K562 (cell line): ENCODE results near the gene OPA3. TPM values are rescaled to one million over a fixed set of nuclear protein-coding genes. Genes with fewer than 3 reads are reported as not detected.

ENCODE experiments used
- ATAC-seq: fragments of 200-7000 bp; cut with Tn5 transposase; 3 replicates; pipeline ENCODE4 v1.9.1; 2020; ENCODE audit warnings: moderate library complexity
- BruUV-seq: library from RNA; stranded (reverse); fragments of 400-500 nt; replicated peaks from 2 replicates; lab custom pipeline; 2021; lab: Mats Ljungman, UMichigan
- CTCF ChIA-PET: fragments of 300-600 bp; formaldehyde crosslinking; extraction: SDS; loops from one replicate; lab custom pipeline; 2021; ENCODE audit warnings: low intra/inter-chr PET ratio; lab: Yijun Ruan, JAX
- POLR2A ChIA-PET: fragments of 300-600, 350-650 bp; sonication (Branson Sonifier 250); formaldehyde crosslinking; extraction: SDS; loops from one replicate; lab custom pipeline; 2021; ENCODE audit warnings: antibody characterized with exemption, inconsistent platforms; lab: Yijun Ruan, JAX
- DNase-seq, 4 experiments: peaks; one replicate each; pipeline versions ENCODE4 v3.0.0 to v3.0.0-alpha.2; 2011 to 2018; ENCODE audit warnings: low spot score in 3 of 4, mixed read lengths in 3 of 4; ENCODE audit errors: extremely low read depth in 1 of 4
- FAIRE-seq: peaks from 2 replicates; lab custom pipeline; 2011; peaks lifted over from hg19 to GRCh38; lab: Jason Lieb, UNC
- H2AFZ ChIP-seq: 2 replicates; pipeline ENCODE4 v1.6.0; 2011; ENCODE audit warnings: low read depth, low read length, control low read depth, inconsistent platforms
- H3K27ac ChIP-seq: fragments of 200-600 bp; 3 replicates; pipeline ENCODE4 v1.8.0; 2011; ENCODE audit warnings: low read depth, mild to moderate bottlenecking, control low read depth, inconsistent platforms, low read length, moderate library complexity, mixed read lengths; ENCODE audit errors: extremely low read depth
- H3K27me3 ChIP-seq, 2 experiments: fragments of 300-600 bp in 1 of 2; 2 replicates in 1 of 2; 3 replicates in 1 of 2; pipeline versions ENCODE4 v1.6.0 to v1.8.0; 2011; ENCODE audit warnings: inconsistent platforms in 2 of 2, low read length in 2 of 2, mild to moderate bottlenecking in 1 of 2, mixed read lengths in 1 of 2, moderate library complexity in 1 of 2; ENCODE audit not compliant: control insufficient read depth in 2 of 2, insufficient read depth in 2 of 2
- H3K36me3 ChIP-seq: fragments of 300-600 bp; 3 replicates; pipeline ENCODE4 v1.8.0; 2011; ENCODE audit warnings: mild to moderate bottlenecking, low read length, inconsistent platforms; ENCODE audit not compliant: control insufficient read depth, insufficient read depth
- H3K4me1 ChIP-seq, 2 experiments: fragments of 200-600 bp in 1 of 2; replicated peaks in 1 of 2; 2 replicates in 1 of 2; 3 replicates in 1 of 2; pipeline versions ENCODE4 v1.5.1 to v1.8.0; 2011; ENCODE audit warnings: inconsistent platforms in 2 of 2, low read length in 2 of 2, mild to moderate bottlenecking in 1 of 2, mixed read lengths in 1 of 2, moderate library complexity in 1 of 2; ENCODE audit not compliant: control insufficient read depth in 2 of 2, insufficient read depth in 2 of 2
- H3K4me2 ChIP-seq: 2 replicates; pipeline ENCODE4 v1.6.1; 2011; ENCODE audit warnings: low read length, control low read depth, inconsistent platforms, mixed read lengths; ENCODE audit not compliant: insufficient read depth
- H3K4me3 ChIP-seq: fragments of 200-600 bp; sonication (generic), shearing (Covaris generic); 2 replicates; pipeline ENCODE4 v1.5.1; 2016; ENCODE audit warnings: control low read depth, inconsistent platforms
- H3K79me2 ChIP-seq: fragments of 200-600 bp; 3 replicates; pipeline ENCODE4 v1.8.0; 2011; ENCODE audit warnings: low read length, inconsistent platforms; ENCODE audit not compliant: control insufficient read depth, insufficient read depth
- H3K9ac ChIP-seq, 2 experiments: 2 replicates each; pipeline versions ENCODE4 v1.6.0 to v1.6.1; 2011; ENCODE audit warnings: low read depth in 2 of 2, low read length in 2 of 2, control low read depth in 1 of 2, inconsistent platforms in 1 of 2, mild to moderate bottlenecking in 1 of 2, mixed read lengths in 1 of 2; ENCODE audit not compliant: insufficient read depth in 1 of 2
- H3K9me1 ChIP-seq: one replicate; pipeline ENCODE4 v1.6.0; 2011; ENCODE audit warnings: inconsistent platforms, mild to moderate bottlenecking, low read length, moderate library complexity; ENCODE audit not compliant: control insufficient read depth, insufficient read depth
- H3K9me3 ChIP-seq: replicated peaks from 2 replicates; pipeline ENCODE4 v1.5.1; 2011; ENCODE audit warnings: low read depth, low read length, inconsistent platforms; ENCODE audit not compliant: control insufficient read depth, insufficient read depth
- H4K20me1 ChIP-seq: replicated peaks from 2 replicates; pipeline ENCODE4 v1.6.1; 2011; ENCODE audit warnings: low read length, inconsistent platforms, mixed read lengths; ENCODE audit not compliant: control insufficient read depth, insufficient read depth
- HDAC1 ChIP-seq, 2 experiments: fragments of 450-650 bp; IDR thresholded peaks; 2 replicates each; pipeline ENCODE4 v1.6.1; 2016 to 2017; ENCODE audit warnings: inconsistent platforms in 1 of 2, mild to moderate bottlenecking in 1 of 2, moderate library complexity in 1 of 2
- MAFF ChIP-seq: IDR thresholded peaks from 2 replicates; pipeline ENCODE4 v1.6.1; 2012; ENCODE audit warnings: low read length, improper control_type of control experiment
- MYNN ChIP-seq, 2 experiments: sonication (generic); formaldehyde crosslinking in 1 of 2; IDR thresholded peaks; 2 replicates each; pipeline versions ENCODE4 v1.5.0 to v1.6.1; 2016 to 2020; ENCODE audit warnings: antibody characterized with exemption in 1 of 2, missing genetic modification reagents in 1 of 2
- NEUROD1 ChIP-seq: fragments of 150-350 bp; IDR thresholded peaks from 2 replicates; pipeline ENCODE4 v1.6.1; 2014; ENCODE audit warnings: borderline replicate concordance, low read length, low read depth; ENCODE audit not compliant: partially characterized antibody
- SMAD2 ChIP-seq: fragments of 150-350 bp; IDR thresholded peaks from 2 replicates; pipeline ENCODE4 v1.6.1; 2014; ENCODE audit warnings: low read depth, mild to moderate bottlenecking, low read length
- SP2 ChIP-seq: IDR thresholded peaks from 2 replicates; pipeline ENCODE4 v1.6.1; 2011; ENCODE audit warnings: mild to moderate bottlenecking, low read depth, low read length, moderate library complexity; ENCODE audit not compliant: poor library complexity, severe bottlenecking; ENCODE audit errors: extremely low read depth
- TAF1 ChIP-seq: IDR thresholded peaks from 2 replicates; pipeline ENCODE4 v1.6.1; 2011; ENCODE audit warnings: mild to moderate bottlenecking, low read length, moderate library complexity; ENCODE audit not compliant: insufficient read depth, control insufficient read depth, severe bottlenecking; ENCODE audit errors: extremely low read depth
- XRCC5 ChIP-seq: fragments of 200-400 bp; formaldehyde crosslinking; IDR thresholded peaks from 2 replicates; pipeline ENCODE4 v1.6.1; 2017; ENCODE audit warnings: low read depth, mild to moderate bottlenecking, low read length
- ZBTB11 ChIP-seq, 3 experiments: fragments of 200-800 bp in 1 of 3; fragments of 250-450 bp in 1 of 3; fragments of 450-650 bp in 1 of 3; sonication (Bioruptor Pico) in 1 of 3; sonication (Bioruptor generic) in 1 of 3; formaldehyde crosslinking in 1 of 3; IDR thresholded peaks; 2 replicates each; pipeline versions ENCODE4 v1.6.1 to v1.8.0; 2016 to 2022; ENCODE audit warnings: mild to moderate bottlenecking in 2 of 3, missing genetic modification characterization in 2 of 3, missing compliant biosample characterization in 1 of 3, moderate library complexity in 1 of 3
- ZBTB34 ChIP-seq: fragments of 250-450 bp; sonication (Bioruptor Pico); IDR thresholded peaks from 2 replicates; pipeline ENCODE4 v1.8.0; 2021; ENCODE audit warnings: mild to moderate bottlenecking, moderate library complexity
- WGBS: fragments of 100-300 bp; shearing (Covaris generic); methylation state at CpG from one replicate; pipeline ENCODE4 v1.1.6; 2016; ENCODE audit warnings: low coverage, mixed read lengths; ENCODE audit not compliant: insufficient coverage; ENCODE audit errors: missing lambda C conversion rate; 5-methylcytosine and 5-hydroxymethylcytosine counted together
- in situ Hi-C: fragments of 300-500 bp; cut with MboI; formaldehyde crosslinking; loops from 4 replicates; pipeline ENCODE4 v1.15.0; 2018; ENCODE audit warnings: inconsistent platforms, mixed read lengths
- intact Hi-C: fragments of 100-400 bp; cut with micrococcal nuclease; formaldehyde crosslinking; loops from 2 replicates; pipeline ENCODE4 v1.14.2; 2022
- polyA plus RNA-seq, 8 experiments: library from polyadenylated mRNA; depleted of rRNA in 4 of 8; stranded (reverse) in 5 of 8; unstranded in 3 of 8; fragments of >200 nt; fragmentation: Nextera tagmentation in 2 of 8; fragmentation: Illumina TruSeq in 1 of 8; extraction: Ambion mirVana in 2 of 8; extraction: Trizol in 1 of 8; gene quantifications; 2 replicates each; pipeline versions ENCODE4 v1.2.1 to v1.2.3, GENCODE V29; 2011 to 2014; ENCODE audit warnings: inconsistent platforms in 1 of 8, missing spikeins in 1 of 8
- total RNA-seq, 7 experiments: library from RNA; depleted of rRNA in 6 of 7; stranded (reverse); fragments of >200 nt in 6 of 7; fragmentation: Illumina TruSeq in 2 of 7; extraction: Trizol in 2 of 7; gene quantifications; 2 replicates each; pipeline versions ENCODE4 v1.2.1 to v1.2.3, GENCODE V29; 2011 to 2021; ENCODE audit warnings: low replicate concordance in 1 of 7
- TF ChIP-seq, protein P1 (sequence below): sonication (generic); formaldehyde crosslinking; IDR thresholded peaks from 2 replicates; pipeline ENCODE4 v1.8.0; 2022; ENCODE audit warnings: missing genetic modification reagents, mild to moderate bottlenecking, borderline replicate concordance
- TF ChIP-seq, protein P2 (sequence below), 2 experiments: IDR thresholded peaks; 2 replicates each; pipeline ENCODE4 v1.6.1; 2012; ENCODE audit warnings: improper control_type of control experiment in 2 of 2, low read depth in 2 of 2, low read length in 2 of 2, borderline replicate concordance in 1 of 2

Gene OPA3
- total and polyA plus RNA-seq, 9 of the 15 experiments (the other 6 are each of a cell fraction or from before 2014, with no cell fraction given), result 1.4 to 18.8 (median 9.0) TPM

GRCh38 chr19:45527731-45528130 is 56.9 kb downstream of the OPA3 start:
- no peak overlapping the region for H3K4me2 ChIP-seq
- BruUV-seq, result TSS peak; percentile 21
- TF ChIP-seq XRCC5 (no peak), NEUROD1 (no peak), MYNN (IDR thresholded peaks at IDR 0.05) (no peak), MYNN (CRISPR knock-in tag; IDR thresholded peaks at IDR 0.05) (no peak), MAFF (0 out of 2 replicates have a peak, but pooled peaks have one; percentile 23), SMAD2 (no peak), HDAC1 (IDR thresholded peaks at IDR 0.05) (no peak), ZBTB11 (CRISPR knock-in tag; IDR thresholded peaks at IDR 0.05) (0 out of 6 replicates have a peak, but pooled peaks of 1 of the 3 experiments have one; percentile 29), SP2 (no peak), ZBTB34 (CRISPR knock-in tag) (no peak), TAF1 (no peak)
- TF ChIP-seq, protein P1, sequence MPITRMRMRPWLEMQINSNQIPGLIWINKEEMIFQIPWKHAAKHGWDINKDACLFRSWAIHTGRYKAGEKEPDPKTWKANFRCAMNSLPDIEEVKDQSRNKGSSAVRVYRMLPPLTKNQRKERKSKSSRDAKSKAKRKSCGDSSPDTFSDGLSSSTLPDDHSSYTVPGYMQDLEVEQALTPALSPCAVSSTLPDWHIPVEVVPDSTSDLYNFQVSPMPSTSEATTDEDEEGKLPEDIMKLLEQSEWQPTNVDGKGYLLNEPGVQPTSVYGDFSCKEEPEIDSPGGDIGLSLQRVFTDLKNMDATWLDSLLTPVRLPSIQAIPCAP, result no peak
- TF ChIP-seq, protein P2, sequence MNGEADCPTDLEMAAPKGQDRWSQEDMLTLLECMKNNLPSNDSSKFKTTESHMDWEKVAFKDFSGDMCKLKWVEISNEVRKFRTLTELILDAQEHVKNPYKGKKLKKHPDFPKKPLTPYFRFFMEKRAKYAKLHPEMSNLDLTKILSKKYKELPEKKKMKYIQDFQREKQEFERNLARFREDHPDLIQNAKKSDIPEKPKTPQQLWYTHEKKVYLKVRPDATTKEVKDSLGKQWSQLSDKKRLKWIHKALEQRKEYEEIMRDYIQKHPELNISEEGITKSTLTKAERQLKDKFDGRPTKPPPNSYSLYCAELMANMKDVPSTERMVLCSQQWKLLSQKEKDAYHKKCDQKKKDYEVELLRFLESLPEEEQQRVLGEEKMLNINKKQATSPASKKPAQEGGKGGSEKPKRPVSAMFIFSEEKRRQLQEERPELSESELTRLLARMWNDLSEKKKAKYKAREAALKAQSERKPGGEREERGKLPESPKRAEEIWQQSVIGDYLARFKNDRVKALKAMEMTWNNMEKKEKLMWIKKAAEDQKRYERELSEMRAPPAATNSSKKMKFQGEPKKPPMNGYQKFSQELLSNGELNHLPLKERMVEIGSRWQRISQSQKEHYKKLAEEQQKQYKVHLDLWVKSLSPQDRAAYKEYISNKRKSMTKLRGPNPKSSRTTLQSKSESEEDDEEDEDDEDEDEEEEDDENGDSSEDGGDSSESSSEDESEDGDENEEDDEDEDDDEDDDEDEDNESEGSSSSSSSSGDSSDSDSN (IDR thresholded peaks at IDR 0.05; ENCODE audit: borderline replicate concordance in 1 of 2, low read depth in 2 of 2, low read length in 2 of 2), result no peak

More at GRCh38 chr19:45527731-45528130, 56.9 kb downstream of the OPA3 start:
- Histone ChIP-seq H3K9me1 (peaks cover 5% of the 10 kb centered on the region), H2AFZ (no peak overlapping the region), H3K27me3 (no peaks in the 10 kb centered on the region), H3K4me1 (peaks cover 3 to 21% of the 10 kb centered on the region in 2 experiments; a peak in 3 of 5 replicates), H3K4me3 (no peak overlapping the region), H3K79me2 (no peaks in the 10 kb centered on the region), H3K9ac (peak overlapping the region in 1 of 2 experiments; percentile 37; a peak in 1 of 4 replicates), H4K20me1 (peaks cover 10% of the 10 kb centered on the region), H3K36me3 (peaks cover 56% of the 10 kb centered on the region), H3K9me3 (peaks cover 1% of the 10 kb centered on the region; the same call in 1 of the 2 replicates), H3K27ac (peak overlapping the region; percentile 42; the same call in 1 of the 3 replicates)
- ATAC-seq (peak; percentile 12), FAIRE-seq (no peak), DNase-seq (peak in 2 of 4 experiments; percentile 21 to 34)
- ChIA-PET POLR2A (interaction anchor here (1.4 to 2.7 kb wide), 3 partner anchors 12 to 88 kb away, joined by 3 to 10 read pairs (median 6); no protein-coding TSS in a partner anchor), CTCF (no interaction called here)
- WGBS, result 87% methylated on average over 13 of the region's 15 CpGs
- intact Hi-C loops (no loop called here), in situ Hi-C loops (no loop called here)
